Measurements from ENCODE around the gene PLEKHG5.
"Not testable (repeated sequence)": the region's sequence is repeated elsewhere in the genome, so short reads cannot be mapped to it uniquely, and the experiment has no call there.

Gene PLEKHG5

DNA sequence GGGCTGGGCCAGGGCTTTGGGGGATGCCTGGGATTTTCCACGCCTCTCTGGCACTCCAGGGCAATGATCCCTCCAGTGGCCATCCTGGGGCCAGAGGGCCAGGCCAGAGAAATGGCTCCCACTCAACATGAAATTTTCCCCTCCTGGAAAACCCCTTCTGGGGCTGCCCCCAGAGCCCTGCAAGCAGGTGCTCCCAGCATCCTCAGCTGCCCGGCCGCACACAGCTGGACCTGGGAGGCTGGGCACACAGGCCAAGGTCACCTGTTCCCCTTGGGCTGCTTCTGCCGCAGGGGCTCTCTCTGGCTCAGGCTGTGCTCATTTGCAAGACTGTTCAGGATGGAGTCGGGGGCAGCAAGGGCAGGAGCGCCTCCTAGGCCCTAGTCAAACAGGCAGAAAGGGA is 63.0 kb downstream of the PLEKHG5 start:
- Histone ChIP-seq H3K4me1 (ENCODE audit: control extremely low read depth in 1 of 4, control insufficient read depth in 4 of 4, insufficient read depth in 4 of 4, low read length in 3 of 4) (peaks cover 0 to 18% (median 12%) of the 10 kb centered on the region in 4 experiments), H3K27me3 (replicated peaks in 2 of 5; ENCODE audit: control insufficient read depth in 4 of 5, insufficient read depth in 5 of 5, low read length in 4 of 5) (peaks cover 0 to 71% (median 17%) of the 10 kb centered on the region in 5 experiments)
- DNase-seq; CTCF ChIA-PET; H3K9me3 ChIP-seq (ENCODE audit: control extremely low read depth in 1 of 5, control insufficient read depth in 4 of 5, insufficient read depth in 2 of 5, low read depth in 1 of 5, low read length in 4 of 5); H3K4me3 ChIP-seq (ENCODE audit: control insufficient read depth in 1 of 7, extremely low read depth in 1 of 7, insufficient read depth in 4 of 7, low read depth in 2 of 7, low read length in 6 of 7); H3K27ac ChIP-seq (ENCODE audit: insufficient read depth in 1 of 2, low read depth in 1 of 2, low read length in 2 of 2, poor library complexity in 1 of 2, severe bottlenecking in 2 of 2); H3K36me3 ChIP-seq (ENCODE audit: control insufficient read depth in 4 of 4, insufficient read depth in 4 of 4, low read length in 3 of 4); POLR2A ChIA-PET: not testable (repeated sequence)
- WGBS (ENCODE audit: insufficient coverage) = 93% methylated on average over 3 of the region's 6 CpGs

DNA sequence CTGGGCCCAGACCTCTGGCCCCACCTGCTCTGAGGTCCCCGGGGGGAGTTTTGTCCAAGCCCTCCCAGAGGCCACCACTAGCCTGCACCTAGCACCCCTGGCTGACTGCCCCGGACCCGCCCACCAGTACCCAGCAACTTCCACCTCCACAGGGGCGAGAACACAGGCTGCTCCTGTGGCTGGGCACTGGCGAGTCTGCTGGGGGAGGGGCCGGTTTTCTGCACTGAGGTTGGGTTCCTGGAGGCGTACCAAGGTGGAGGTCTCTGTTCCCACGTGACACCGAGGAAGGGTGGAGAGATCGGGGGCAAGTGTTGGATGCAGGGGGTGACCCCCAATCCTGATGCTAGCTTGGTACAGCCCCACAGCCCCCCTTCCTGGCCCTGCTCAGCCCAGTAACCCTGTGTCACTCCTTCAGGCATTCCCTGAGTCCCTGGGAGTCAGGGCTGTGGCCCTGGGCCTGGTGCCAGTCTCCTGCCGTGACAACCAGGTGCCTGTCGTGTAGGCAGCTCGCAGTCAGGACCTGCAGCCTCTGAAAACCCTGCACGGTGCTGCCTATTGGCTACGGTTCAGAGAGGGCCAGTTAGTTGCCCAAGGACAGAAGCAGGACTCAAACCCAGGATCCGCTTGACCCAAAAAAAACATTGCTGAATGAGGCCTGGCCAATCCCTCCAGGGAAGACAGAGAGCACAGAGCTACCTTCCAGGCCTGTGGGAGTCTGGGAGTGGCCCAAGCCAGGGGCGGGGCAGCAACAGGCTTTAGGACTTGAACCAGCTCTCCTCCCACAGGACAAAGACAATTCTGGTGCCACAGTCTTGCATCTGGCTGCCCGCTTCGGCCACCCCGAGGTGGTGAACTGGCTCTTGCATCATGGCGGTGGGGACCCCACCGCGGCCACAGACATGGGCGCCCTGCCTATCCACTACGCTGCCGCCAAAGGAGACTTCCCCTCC is 63.8 kb downstream of the PLEKHG5 start:
- Histone ChIP-seq H3K36me3 (ENCODE audit: control insufficient read depth in 4 of 4, insufficient read depth in 4 of 4, low read length in 3 of 4) (no peaks in the 10 kb centered on the region), H3K4me1 (ENCODE audit: control extremely low read depth in 1 of 4, control insufficient read depth in 4 of 4, insufficient read depth in 4 of 4, low read length in 3 of 4) (peaks cover 0 to 21% (median 12%) of the 10 kb centered on the region in 4 experiments), H3K27me3 (replicated peaks in 2 of 5; ENCODE audit: control insufficient read depth in 4 of 5, insufficient read depth in 5 of 5, low read length in 4 of 5) (peaks cover 0 to 78% (median 21%) of the 10 kb centered on the region in 5 experiments), H3K9me3 (ENCODE audit: control extremely low read depth in 1 of 5, control insufficient read depth in 4 of 5, insufficient read depth in 2 of 5, low read depth in 1 of 5, low read length in 4 of 5) (no peaks in the 10 kb centered on the region), H3K27ac (ENCODE audit: insufficient read depth in 1 of 2, low read depth in 1 of 2, low read length in 2 of 2, poor library complexity in 1 of 2, severe bottlenecking in 2 of 2) (no peak overlapping the region), H3K4me3 (ENCODE audit: control insufficient read depth in 1 of 7, extremely low read depth in 1 of 7, insufficient read depth in 4 of 7, low read depth in 2 of 7, low read length in 6 of 7) (no peak overlapping the region)
- ChIA-PET CTCF (no interaction called here), POLR2A (no interaction called here)
- no peak for DNase-seq
- WGBS (ENCODE audit: insufficient coverage) = 88% methylated on average over 21 of the region's 26 CpGs

DNA sequence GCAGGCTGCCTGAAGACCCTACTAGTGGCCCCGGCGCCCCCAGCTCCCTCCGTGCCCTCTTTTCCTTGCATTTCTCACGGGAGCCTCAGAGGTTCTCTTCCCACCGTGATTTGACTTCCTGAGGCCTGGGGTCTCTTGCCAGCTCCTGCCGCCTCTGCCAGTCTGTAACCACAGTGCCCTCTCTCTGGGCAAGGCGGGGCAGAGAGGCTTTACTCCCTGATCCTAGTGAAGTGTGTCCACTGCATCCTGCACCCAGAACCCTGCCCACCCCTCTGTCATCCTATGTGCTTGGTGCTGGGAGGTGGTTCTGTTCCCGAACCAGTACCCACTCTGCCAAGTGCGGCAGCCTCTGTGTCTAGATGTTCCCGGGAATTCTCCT is 64.5 kb downstream of the PLEKHG5 start:
- Histone ChIP-seq H3K4me3 (ENCODE audit: control insufficient read depth in 1 of 7, extremely low read depth in 1 of 7, insufficient read depth in 4 of 7, low read depth in 2 of 7, low read length in 6 of 7) (no peak overlapping the region), H3K9me3 (ENCODE audit: control extremely low read depth in 1 of 5, control insufficient read depth in 4 of 5, insufficient read depth in 2 of 5, low read depth in 1 of 5, low read length in 4 of 5) (no peaks in the 10 kb centered on the region), H3K27ac (ENCODE audit: insufficient read depth in 1 of 2, low read depth in 1 of 2, low read length in 2 of 2, poor library complexity in 1 of 2, severe bottlenecking in 2 of 2) (no peak overlapping the region), H3K4me1 (ENCODE audit: control extremely low read depth in 1 of 4, control insufficient read depth in 4 of 4, insufficient read depth in 4 of 4, low read length in 3 of 4) (peaks cover 0 to 21% (median 12%) of the 10 kb centered on the region in 4 experiments), H3K36me3 (ENCODE audit: control insufficient read depth in 4 of 4, insufficient read depth in 4 of 4, low read length in 3 of 4) (no peaks in the 10 kb centered on the region), H3K27me3 (replicated peaks in 2 of 5; ENCODE audit: control insufficient read depth in 4 of 5, insufficient read depth in 5 of 5, low read length in 4 of 5) (peaks cover 0 to 85% (median 22%) of the 10 kb centered on the region in 5 experiments)
- DNase-seq = no peak
- ChIA-PET POLR2A (no interaction called here), CTCF (interaction anchor here (0.6 to 1.1 kb wide), 2 partner anchors 22 to 59 kb away, joined by 3 to 4 read pairs; no protein-coding TSS in a partner anchor)
- 87% methylated on average over 8 of the region's 10 CpGs for WGBS (ENCODE audit: insufficient coverage)

DNA sequence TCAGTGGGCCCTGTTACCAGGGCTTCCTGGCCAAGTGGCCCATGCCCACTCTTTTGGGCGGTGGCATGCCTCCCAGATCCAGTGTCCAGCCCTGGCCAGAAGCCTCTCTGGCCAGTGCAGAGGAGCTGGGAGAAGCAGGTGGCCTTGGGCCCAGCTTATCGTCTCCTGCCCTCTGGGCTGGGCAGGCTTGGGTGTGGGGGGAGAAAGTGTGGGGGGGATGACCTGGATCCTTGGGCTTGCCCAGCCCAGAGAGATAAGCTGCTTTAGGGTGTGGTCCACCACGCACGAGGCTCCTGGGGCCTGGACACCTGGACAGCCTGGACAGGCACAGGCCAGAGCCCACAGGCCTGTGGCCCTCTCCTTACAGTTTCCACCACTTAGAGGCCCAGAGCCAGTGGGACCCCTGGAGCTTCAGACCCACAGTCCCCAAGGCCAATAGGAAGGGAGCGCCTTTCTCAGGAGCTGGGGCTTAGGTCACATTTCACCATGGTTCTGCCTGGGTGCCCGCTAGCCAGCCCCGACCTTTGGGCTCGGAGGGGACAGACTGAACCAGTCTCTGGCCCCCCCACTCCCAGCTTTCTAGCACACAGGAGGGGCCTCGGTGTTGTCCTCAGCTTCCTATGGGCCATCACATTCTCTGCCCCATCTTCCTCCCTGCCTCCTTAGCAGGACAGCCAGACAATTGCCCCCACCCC is 65.0 kb downstream of the PLEKHG5 start:
- ChIA-PET CTCF (interaction anchor here (0.6 to 1.4 kb wide), 5 partner anchors 10 to 60 kb away, joined by 3 to 8 read pairs (median 4); no protein-coding TSS in a partner anchor), POLR2A (no interaction called here)
- DNase-seq = no peak
- Histone ChIP-seq H3K27ac (ENCODE audit: insufficient read depth in 1 of 2, low read depth in 1 of 2, low read length in 2 of 2, poor library complexity in 1 of 2, severe bottlenecking in 2 of 2) (no peak overlapping the region), H3K4me3 (ENCODE audit: control insufficient read depth in 1 of 7, extremely low read depth in 1 of 7, insufficient read depth in 4 of 7, low read depth in 2 of 7, low read length in 6 of 7) (no peak overlapping the region), H3K9me3 (ENCODE audit: control extremely low read depth in 1 of 5, control insufficient read depth in 4 of 5, insufficient read depth in 2 of 5, low read depth in 1 of 5, low read length in 4 of 5) (no peaks in the 10 kb centered on the region), H3K27me3 (replicated peaks in 2 of 5; ENCODE audit: control insufficient read depth in 4 of 5, insufficient read depth in 5 of 5, low read length in 4 of 5) (peaks cover 0 to 90% (median 26%) of the 10 kb centered on the region in 5 experiments), H3K36me3 (ENCODE audit: control insufficient read depth in 4 of 4, insufficient read depth in 4 of 4, low read length in 3 of 4) (no peaks in the 10 kb centered on the region), H3K4me1 (ENCODE audit: control extremely low read depth in 1 of 4, control insufficient read depth in 4 of 4, insufficient read depth in 4 of 4, low read length in 3 of 4) (peaks cover 0 to 21% (median 12%) of the 10 kb centered on the region in 4 experiments)
- WGBS (ENCODE audit: insufficient coverage) = 98% methylated on average over 8 of the region's 9 CpGs

DNA sequence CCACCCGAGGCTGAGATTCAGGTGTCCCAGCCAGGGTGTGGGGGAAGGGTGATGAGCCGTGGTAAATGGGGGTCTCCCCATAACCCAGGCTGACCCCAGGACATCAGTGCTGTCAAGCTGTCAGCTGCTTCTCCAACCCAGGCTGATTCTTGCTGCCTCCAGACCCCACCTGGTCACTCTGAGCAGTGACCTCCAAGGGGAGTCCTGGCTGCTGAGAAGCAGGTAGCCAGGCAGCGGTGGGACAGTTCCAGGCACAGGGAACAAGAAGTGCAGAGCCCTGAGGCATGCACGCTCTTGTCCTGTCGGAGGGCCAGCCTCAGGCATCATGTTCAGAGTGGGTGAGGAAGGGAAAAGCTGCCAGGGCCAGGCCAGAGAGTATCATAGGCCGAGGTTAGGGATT is 65.8 kb downstream of the PLEKHG5 start:
- H3K27me3 ChIP-seq (replicated peaks in 2 of 5; ENCODE audit: control insufficient read depth in 4 of 5, insufficient read depth in 5 of 5, low read length in 4 of 5) = peaks cover 0 to 91% (median 33%) of the 10 kb centered on the region in 5 experiments
- WGBS (ENCODE audit: insufficient coverage) = 87% methylated on average over 6 of the region's 6 CpGs
- H3K36me3 ChIP-seq (ENCODE audit: control insufficient read depth in 4 of 4, insufficient read depth in 4 of 4, low read length in 3 of 4) = no peaks in the 10 kb centered on the region
- ChIA-PET POLR2A (no interaction called here), CTCF (interaction anchor here (0.9 to 1.4 kb wide), 4 partner anchors 10 to 15 kb away, joined by 3 to 8 read pairs (median 5); no protein-coding TSS in a partner anchor)
- DNase-seq = no peak
- no peaks in the 10 kb centered on the region for H3K9me3 ChIP-seq (ENCODE audit: control extremely low read depth in 1 of 5, control insufficient read depth in 4 of 5, insufficient read depth in 2 of 5, low read depth in 1 of 5, low read length in 4 of 5)
- no peak overlapping the region for H3K27ac ChIP-seq (ENCODE audit: insufficient read depth in 1 of 2, low read depth in 1 of 2, low read length in 2 of 2, poor library complexity in 1 of 2, severe bottlenecking in 2 of 2)
- no peak overlapping the region for H3K4me3 ChIP-seq (ENCODE audit: control insufficient read depth in 1 of 7, extremely low read depth in 1 of 7, insufficient read depth in 4 of 7, low read depth in 2 of 7, low read length in 6 of 7)
- H3K4me1 ChIP-seq (ENCODE audit: control extremely low read depth in 1 of 4, control insufficient read depth in 4 of 4, insufficient read depth in 4 of 4, low read length in 3 of 4) = peaks cover 0 to 24% (median 14%) of the 10 kb centered on the region in 4 experiments

DNA sequence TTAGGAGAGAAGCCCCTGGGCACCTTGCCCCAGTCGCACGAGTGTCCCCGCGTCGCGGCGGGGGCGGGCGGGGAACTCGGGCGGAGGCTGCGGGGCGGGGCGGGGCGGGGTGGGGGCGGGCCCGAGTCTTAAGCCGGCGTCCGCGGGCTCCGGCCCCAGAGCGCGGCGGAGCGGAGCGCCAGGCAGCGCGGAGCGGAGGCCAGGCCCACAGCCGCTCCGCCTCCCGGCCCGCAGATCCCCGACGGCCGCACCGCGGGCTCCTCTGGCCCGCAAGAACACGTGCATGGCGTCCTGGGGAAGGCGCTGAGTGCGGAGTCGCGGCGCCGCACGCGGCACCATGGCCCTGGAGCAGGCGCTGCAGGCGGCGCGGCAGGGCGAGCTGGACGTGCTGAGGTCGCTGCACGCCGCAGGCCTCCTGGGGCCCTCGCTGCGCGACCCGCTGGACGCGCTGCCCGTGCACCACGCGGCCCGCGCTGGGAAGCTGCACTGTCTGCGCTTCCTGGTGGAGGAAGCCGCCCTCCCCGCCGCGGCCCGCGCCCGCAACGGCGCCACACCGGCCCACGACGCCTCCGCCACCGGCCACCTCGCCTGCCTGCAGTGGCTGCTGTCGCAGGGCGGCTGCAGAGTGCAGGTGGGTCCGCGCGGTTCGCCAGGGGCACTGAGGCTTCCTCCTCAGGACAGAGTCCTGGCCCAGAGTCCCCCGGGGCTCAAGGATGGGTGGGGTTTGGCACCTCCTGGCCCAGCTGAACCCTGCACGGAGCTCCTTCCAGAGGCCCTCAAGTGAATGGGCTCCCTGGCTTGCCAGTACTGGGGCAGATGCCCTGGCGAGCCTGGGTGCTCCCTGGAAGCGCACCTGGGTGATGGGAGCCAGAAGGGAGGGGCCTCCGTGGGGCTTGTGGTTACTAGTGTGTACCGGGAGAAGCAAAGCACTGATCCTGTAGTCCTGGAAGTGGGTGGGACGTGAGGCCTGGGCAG is 66.6 kb downstream of the PLEKHG5 start, which contains the start of gene ESPN:
Gene ESPN, plus strand, starts transcription at position 158 of the 975 bp plus-strand sequence. Its CDS starts 180 bp downstream, at position 338.
- peaks cover 0 to 31% (median 22%) of the 10 kb centered on the region in 4 experiments for H3K4me1 ChIP-seq (ENCODE audit: control extremely low read depth in 1 of 4, control insufficient read depth in 4 of 4, insufficient read depth in 4 of 4, low read length in 3 of 4)
- no peak within 1 kb of the TSS for H3K27ac ChIP-seq (ENCODE audit: insufficient read depth in 1 of 2, low read depth in 1 of 2, low read length in 2 of 2, poor library complexity in 1 of 2, severe bottlenecking in 2 of 2)
- H3K36me3 ChIP-seq (ENCODE audit: control insufficient read depth in 4 of 4, insufficient read depth in 4 of 4, low read length in 3 of 4) = no peaks in the 10 kb centered on the region
- ChIA-PET CTCF (interaction anchor here (0.7 to 1.4 kb wide), 3 partner anchors 11 to 74 kb away, joined by 3 to 5 read pairs (median 5); no protein-coding TSS in a partner anchor), POLR2A (no interaction called here)
- peak within 1 kb of the TSS in 3 of 7 experiments; percentile 42 to 53 (median 51) for H3K4me3 ChIP-seq (ENCODE audit: control insufficient read depth in 1 of 7, extremely low read depth in 1 of 7, insufficient read depth in 4 of 7, low read depth in 2 of 7, low read length in 6 of 7)
- WGBS (ENCODE audit: insufficient coverage) = 5% methylated on average over 79 of the region's 99 CpGs
- no peak for DNase-seq
- H3K9me3 ChIP-seq (ENCODE audit: control extremely low read depth in 1 of 5, control insufficient read depth in 4 of 5, insufficient read depth in 2 of 5, low read depth in 1 of 5, low read length in 4 of 5) = no peaks in the 10 kb centered on the region
- H3K27me3 ChIP-seq (replicated peaks in 2 of 5; ENCODE audit: control insufficient read depth in 4 of 5, insufficient read depth in 5 of 5, low read length in 4 of 5) = peaks cover 0 to 92% (median 33%) of the 10 kb centered on the region in 5 experiments

All from common myeloid progenitor, CD34-positive (primary cell).